Loucy (cell line): ENCODE data around the gene FSTL4.

Experiments used
- H2AFZ ChIP-seq: fragments of 200-600 bp; sonication (generic); 2 replicates; pipeline ENCODE4 v1.6.0; 2016; ENCODE audit warnings: antibody characterized with exemption, mild to moderate bottlenecking, low read length, moderate library complexity
- H3F3A ChIP-seq: fragments of 200-600 bp; 2 replicates; pipeline ENCODE4 v1.6.0; 2016; ENCODE audit warnings: antibody characterized with exemption, low read depth, mild to moderate bottlenecking
- H3K27me3 ChIP-seq: fragments of 200-600 bp; sonication (generic); 2 replicates; pipeline ENCODE4 v1.6.1; 2014; ENCODE audit warnings: low read length, mild to moderate bottlenecking; ENCODE audit not compliant: insufficient read depth, poor library complexity, severe bottlenecking
- H3K36me3 ChIP-seq: fragments of 200-600 bp; sonication (generic); 2 replicates; pipeline ENCODE4 v1.6.1; 2016; ENCODE audit warnings: low read length; ENCODE audit not compliant: insufficient read depth
- H3K4me1 ChIP-seq: fragments of 200-600 bp; sonication (generic); 2 replicates; pipeline ENCODE4 v1.5.1; 2014; ENCODE audit warnings: low read length, mild to moderate bottlenecking; ENCODE audit not compliant: insufficient read depth, poor library complexity, severe bottlenecking
- H3K4me2 ChIP-seq: fragments of 200-600 bp; sonication (generic); 2 replicates; pipeline ENCODE4 v1.6.0; 2014; ENCODE audit warnings: antibody characterized with exemption, low read length, low read depth, mild to moderate bottlenecking; ENCODE audit not compliant: poor library complexity, severe bottlenecking
- H3K4me3 ChIP-seq: fragments of 200-600 bp; sonication (generic); 2 replicates; pipeline ENCODE4 v1.5.1; 2014; ENCODE audit warnings: low read length, mild to moderate bottlenecking, mixed read lengths; ENCODE audit not compliant: poor library complexity, severe bottlenecking
- H3K79me2 ChIP-seq: fragments of 200-600 bp; sonication (generic); 2 replicates; pipeline ENCODE4 v1.6.1; 2014; ENCODE audit warnings: low read length; ENCODE audit not compliant: insufficient read depth
- H3K9ac ChIP-seq: fragments of 200-600 bp; sonication (generic); 2 replicates; pipeline ENCODE4 v1.6.0; 2014; ENCODE audit warnings: mild to moderate bottlenecking, low read depth, low read length, moderate library complexity; ENCODE audit not compliant: poor library complexity, severe bottlenecking
- H3K9me2 ChIP-seq: fragments of 200-600 bp; sonication (generic); replicated peaks from 2 replicates; pipeline ENCODE4 v1.6.1; 2016; ENCODE audit warnings: low read depth, low read length, mixed read lengths
- H3K9me3 ChIP-seq: fragments of 200-600 bp; sonication (generic); 2 replicates; pipeline ENCODE4 v1.6.1; 2014; ENCODE audit warnings: mild to moderate bottlenecking, antibody characterized with exemption, low read length, low read depth; ENCODE audit not compliant: insufficient read depth
- H4K20me1 ChIP-seq: fragments of 200-600 bp; sonication (generic); 2 replicates; pipeline ENCODE4 v1.6.0; 2014; ENCODE audit warnings: antibody characterized with exemption, low read length, mild to moderate bottlenecking; ENCODE audit not compliant: insufficient read depth, poor library complexity, severe bottlenecking
- CTCF ChIP-seq: fragments of 200-600 bp; sonication (generic); conservative IDR thresholded peaks from 2 replicates; pipeline ENCODE4 v1.5.1; 2014; ENCODE audit warnings: mild to moderate bottlenecking, antibody characterized with exemption, low read length
- EZH2phosphoT487 ChIP-seq: fragments of 200-600 bp; IDR thresholded peaks from 2 replicates; pipeline ENCODE4 v1.6.1; 2018; ENCODE audit warnings: antibody characterized with exemption, mild to moderate bottlenecking, moderate library complexity, borderline replicate concordance

FSTL4 gene

GRCh38 chr5:133393776-133394476 is 218.4 kb downstream of the FSTL4 start:
- Histone ChIP-seq H4K20me1 (no peaks in the 10 kb centered on the region), H3K9me2 (no peaks in the 10 kb centered on the region), H2AFZ (no peak overlapping the region), H3K79me2 (no peaks in the 10 kb centered on the region), H3K9ac (no peak overlapping the region), H3K9me3 (no peaks in the 10 kb centered on the region), H3K27me3 (no peaks in the 10 kb centered on the region), H3K36me3 (no peaks in the 10 kb centered on the region), H3F3A (no peaks in the 10 kb centered on the region), H3K4me2 (no peak overlapping the region), H3K4me3 (no peak overlapping the region), H3K4me1 (peaks cover 13% of the 10 kb centered on the region)
- TF ChIP-seq CTCF (no peak), EZH2phosphoT487 (no peak)

- H3K4me1 ChIP-seq, result peaks cover 6% of the 10 kb centered on the region
- H3K27me3 ChIP-seq, result no peaks in the 10 kb centered on the region
- no peak overlapping the region for H3K9ac ChIP-seq
- H3F3A ChIP-seq, result no peaks in the 10 kb centered on the region
- no peak for TF ChIP-seq CTCF
- no peak for TF ChIP-seq EZH2phosphoT487
- no peaks in the 10 kb centered on the region for H4K20me1 ChIP-seq
- H3K79me2 ChIP-seq, result no peaks in the 10 kb centered on the region
- H3K9me2 ChIP-seq, result no peaks in the 10 kb centered on the region
- H3K9me3 ChIP-seq, result no peaks in the 10 kb centered on the region
- no peak overlapping the region for H2AFZ ChIP-seq
- H3K4me2 ChIP-seq, result no peak overlapping the region
- no peak overlapping the region for H3K4me3 ChIP-seq
- no peaks in the 10 kb centered on the region for H3K36me3 ChIP-seq
These were observed 219.9 kb downstream of the FSTL4 start for GRCh38 chr5:133392448-133392847.

- Histone ChIP-seq H3K9me3 (no peaks in the 10 kb centered on the region), H3K9ac (no peak overlapping the region), H3K4me3 (no peak overlapping the region), H3K4me1 (no peaks in the 10 kb centered on the region), H3K79me2 (no peaks in the 10 kb centered on the region), H3F3A (no peaks in the 10 kb centered on the region), H4K20me1 (no peaks in the 10 kb centered on the region), H3K36me3 (no peaks in the 10 kb centered on the region), H3K27me3 (no peaks in the 10 kb centered on the region), H2AFZ (no peak overlapping the region), H3K9me2 (no peaks in the 10 kb centered on the region), H3K4me2 (no peak overlapping the region)
- TF ChIP-seq EZH2phosphoT487 (no peak), CTCF (no peak)
These were observed 220.8 kb downstream of the FSTL4 start for GRCh38 chr5:133391354-133392136.
